ENCODE data around the gene CNTN4. TPM values are rescaled to one million over a fixed set of nuclear protein-coding genes. Genes with fewer than 3 reads are reported as not detected.

Gene CNTN4
- total and polyA plus RNA-seq, 4 donors = 1.5 to 30.7 (median 5.7) TPM

GRCh38 chr3:2343031-2343682 is 244.5 kb downstream of the CNTN4 start:
- no peaks in the 10 kb centered on the region for H3K9me3 ChIP-seq (ENCODE audit: control insufficient read depth in 4 of 4, insufficient read depth in 3 of 4, low read length in 3 of 4)
- no peak overlapping the region for H3K27ac ChIP-seq (ENCODE audit: low read depth in 1 of 2, low read length in 1 of 2)
- H3K27me3 ChIP-seq (ENCODE audit: control insufficient read depth in 3 of 3, insufficient read depth in 3 of 3, low read length in 2 of 3) = no peaks in the 10 kb centered on the region
- no peak for TF ChIP-seq CTCF (IDR thresholded peaks at IDR 0.05; ENCODE audit: control extremely low read depth, extremely low read depth)
- no peaks in the 10 kb centered on the region for H3K36me3 ChIP-seq (ENCODE audit: control insufficient read depth in 4 of 4, insufficient read depth in 4 of 4, low read length in 4 of 4)
- DNase-seq = no peak
- no peaks in the 10 kb centered on the region for H3K4me1 ChIP-seq (ENCODE audit: control insufficient read depth in 5 of 5, insufficient read depth in 5 of 5, low read length in 5 of 5)
- no peak overlapping the region for H3K9ac ChIP-seq (ENCODE audit: insufficient read depth in 1 of 2, low read length in 2 of 2)
- ATAC-seq (ENCODE audit: insufficient read depth, low FRiP score) = no peak
- no peak overlapping the region for H3K4me3 ChIP-seq
- 74 to 83% methylated on average over 5 of the region's 5 CpGs for WGBS, 2 donors

GRCh38 chr3:2352134-2352762 is 253.6 kb downstream of the CNTN4 start:
- Histone ChIP-seq H3K9me3 (ENCODE audit: control insufficient read depth in 4 of 4, insufficient read depth in 3 of 4, low read length in 3 of 4) (no peaks in the 10 kb centered on the region), H3K36me3 (ENCODE audit: control insufficient read depth in 4 of 4, insufficient read depth in 4 of 4, low read length in 4 of 4) (no peaks in the 10 kb centered on the region), H3K27ac (ENCODE audit: low read depth in 1 of 2, low read length in 1 of 2) (no peak overlapping the region), H3K9ac (ENCODE audit: insufficient read depth in 1 of 2, low read length in 2 of 2) (no peak overlapping the region), H3K4me3 (no peak overlapping the region), H3K4me1 (ENCODE audit: control insufficient read depth in 5 of 5, insufficient read depth in 5 of 5, low read length in 5 of 5) (peaks cover 0 to 10% (median 0%) of the 10 kb centered on the region in 5 donors), H3K27me3 (ENCODE audit: control insufficient read depth in 3 of 3, insufficient read depth in 3 of 3, low read length in 2 of 3) (no peaks in the 10 kb centered on the region)
- 94 to 95% methylated on average over 28 of the region's 28 CpGs for WGBS, 2 donors
- ATAC-seq (ENCODE audit: insufficient read depth, low FRiP score) = no peak
- TF ChIP-seq CTCF (IDR thresholded peaks at IDR 0.05; ENCODE audit: control extremely low read depth, extremely low read depth) = no peak
- DNase-seq = no peak

GRCh38 chr3:2354702-2355101 is 256.0 kb downstream of the CNTN4 start:
- H3K27me3 ChIP-seq (ENCODE audit: control insufficient read depth in 3 of 3, insufficient read depth in 3 of 3, low read length in 2 of 3) = no peaks in the 10 kb centered on the region
- peak overlapping the region in 1 of 2 donors; percentile 33 for H3K27ac ChIP-seq (ENCODE audit: low read depth in 1 of 2, low read length in 1 of 2)
- no peak for TF ChIP-seq CTCF (IDR thresholded peaks at IDR 0.05; ENCODE audit: control extremely low read depth, extremely low read depth)
- 10 to 30% methylated on average over 1 of the region's 1 CpG for WGBS, 2 donors
- no peak overlapping the region for H3K9ac ChIP-seq (ENCODE audit: insufficient read depth in 1 of 2, low read length in 2 of 2)
- DNase-seq (peak in 2 of 3 donors; percentile 4 to 8), ATAC-seq (ENCODE audit: insufficient read depth, low FRiP score) (peak; percentile 60)
- no peak overlapping the region for H3K4me3 ChIP-seq
- peaks cover 0 to 10% (median 0%) of the 10 kb centered on the region in 5 donors for H3K4me1 ChIP-seq (ENCODE audit: control insufficient read depth in 5 of 5, insufficient read depth in 5 of 5, low read length in 5 of 5)
- H3K9me3 ChIP-seq (ENCODE audit: control insufficient read depth in 4 of 4, insufficient read depth in 3 of 4, low read length in 3 of 4) = no peaks in the 10 kb centered on the region
- no peaks in the 10 kb centered on the region for H3K36me3 ChIP-seq (ENCODE audit: control insufficient read depth in 4 of 4, insufficient read depth in 4 of 4, low read length in 4 of 4)
